NCI-H2081 (cell line): ENCODE measurements around the gene CTSV.
"Not testable (repeated sequence)": the region's sequence is repeated elsewhere in the genome, so short reads cannot be mapped to it uniquely, and the experiment has no call there.

Experiments
- DNase-seq, 2 experiments: peaks; one replicate each; lab custom pipeline; 2025; lab: John Stamatoyannopoulos, UW

The CTSV gene

GRCh38 chr9:97041898-97042297 lies 3.0 kb upstream of the CTSV start:
- no peak for DNase-seq

GRCh38 chr9:97039514-97039860 lies 545 bp upstream of the CTSV start:
- DNase-seq: peak; percentile 27 to 48

GRCh38 chr9:97023505-97023904 lies 15.4 kb downstream of the CTSV start:
- not testable (repeated sequence) for DNase-seq

DNA sequence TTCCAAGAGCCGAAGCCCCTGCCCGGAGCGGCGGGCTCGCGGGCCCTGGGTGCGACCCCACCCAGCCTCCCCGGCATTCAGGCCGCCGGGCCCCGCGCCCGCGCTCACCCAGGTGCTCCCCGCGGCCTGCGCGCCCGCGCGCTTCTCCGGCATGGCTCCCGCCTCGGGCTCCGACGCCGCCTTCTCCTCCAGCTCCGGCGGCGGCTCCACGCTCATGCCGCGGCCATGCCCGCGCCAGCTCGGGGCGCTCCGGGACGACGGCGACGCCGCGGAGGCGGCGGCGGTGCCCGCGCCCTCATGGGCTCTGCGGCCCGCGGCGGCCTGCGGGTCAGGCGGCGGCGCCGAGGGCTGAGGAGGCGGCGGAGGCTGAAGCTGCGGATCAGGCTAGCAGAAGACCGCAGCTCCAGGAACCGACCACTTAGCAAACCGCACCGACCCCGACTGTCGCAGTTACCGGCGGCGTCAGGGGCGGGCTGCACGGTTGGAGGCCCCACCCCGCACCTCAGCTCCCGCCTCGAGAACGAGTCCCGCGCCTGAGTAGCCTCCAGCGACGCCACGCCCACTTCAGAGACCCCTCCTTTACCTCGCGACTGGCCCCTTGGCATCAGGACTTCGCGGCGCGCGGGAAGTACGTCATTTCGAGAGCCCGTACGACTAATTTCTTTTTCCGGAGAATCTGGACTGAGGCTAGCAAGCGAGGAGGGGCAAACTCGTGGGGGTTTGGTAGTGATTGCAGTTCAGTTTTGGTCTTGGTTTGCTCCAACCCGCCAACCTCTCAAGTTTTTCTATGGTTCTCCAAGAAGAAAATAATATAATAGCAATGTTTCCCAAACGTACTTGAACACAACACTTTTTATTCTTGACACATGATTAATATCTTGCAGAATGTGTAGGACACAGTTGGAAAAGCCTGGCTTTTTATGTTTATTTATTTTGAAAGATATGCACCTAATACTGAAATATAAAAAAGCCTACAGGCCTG lies 25.5 kb downstream of the CTSV start:
- DNase-seq: peak; percentile 66 to 78

DNA sequence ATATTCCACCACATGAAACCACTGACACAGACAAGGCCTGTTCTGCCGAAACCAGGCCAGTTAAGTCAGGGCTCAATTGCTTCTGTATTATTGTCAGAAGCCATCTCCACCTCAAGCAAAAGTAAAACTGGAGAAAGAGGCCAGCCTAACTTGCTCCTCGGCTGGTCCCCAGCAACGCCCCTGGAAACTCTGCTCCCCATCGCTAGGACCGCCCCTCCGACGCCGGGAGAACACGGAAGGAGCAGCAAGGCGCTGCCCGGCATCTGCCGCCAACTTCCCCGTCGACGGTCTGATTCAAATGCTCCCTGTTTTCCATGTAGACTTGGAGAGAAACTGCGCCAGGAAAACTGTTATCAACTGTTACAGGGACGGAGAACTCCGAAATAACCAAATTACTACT lies 26.3 kb downstream of the CTSV start:
- DNase-seq: not testable (repeated sequence)

DNA sequence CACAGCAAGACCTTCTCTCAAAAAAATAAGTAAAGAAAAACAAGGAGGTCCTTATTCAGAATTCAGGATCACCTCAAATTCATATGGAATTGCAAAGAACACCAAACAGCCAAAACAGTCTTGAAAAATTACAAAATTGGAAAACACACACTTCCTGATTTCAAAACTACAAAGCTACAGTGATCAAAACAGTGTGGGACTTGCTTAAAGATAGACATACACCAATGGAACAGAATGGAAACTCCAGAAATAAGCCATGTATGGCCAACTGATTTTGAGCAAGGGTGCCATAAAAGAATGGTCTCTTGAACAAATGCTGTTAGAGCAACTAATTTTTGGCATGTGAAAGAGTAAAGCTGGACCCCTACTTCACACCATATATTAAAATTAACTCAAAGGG lies 36.7 kb downstream of the CTSV start:
- not testable (repeated sequence) for DNase-seq

DNA sequence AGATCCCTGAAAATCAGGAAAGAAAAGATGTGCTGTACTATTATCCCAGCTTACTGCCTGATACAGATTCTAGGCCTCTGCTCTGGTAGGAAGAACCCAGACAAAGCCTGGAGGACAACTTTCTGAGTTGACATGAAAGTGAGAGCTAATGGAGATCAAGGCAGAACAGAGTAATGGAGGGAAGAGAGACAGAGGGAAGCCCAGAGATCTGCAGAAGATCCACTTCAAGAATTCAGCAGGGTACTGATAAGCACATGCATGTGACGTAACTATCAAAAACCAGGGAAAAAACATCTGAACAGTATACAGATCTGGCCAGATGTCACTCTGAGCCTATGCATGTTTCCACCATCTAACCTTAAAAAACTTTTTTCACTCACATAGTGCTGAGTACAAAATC lies 37.6 kb downstream of the CTSV start:
- not testable (repeated sequence) for DNase-seq

DNA sequence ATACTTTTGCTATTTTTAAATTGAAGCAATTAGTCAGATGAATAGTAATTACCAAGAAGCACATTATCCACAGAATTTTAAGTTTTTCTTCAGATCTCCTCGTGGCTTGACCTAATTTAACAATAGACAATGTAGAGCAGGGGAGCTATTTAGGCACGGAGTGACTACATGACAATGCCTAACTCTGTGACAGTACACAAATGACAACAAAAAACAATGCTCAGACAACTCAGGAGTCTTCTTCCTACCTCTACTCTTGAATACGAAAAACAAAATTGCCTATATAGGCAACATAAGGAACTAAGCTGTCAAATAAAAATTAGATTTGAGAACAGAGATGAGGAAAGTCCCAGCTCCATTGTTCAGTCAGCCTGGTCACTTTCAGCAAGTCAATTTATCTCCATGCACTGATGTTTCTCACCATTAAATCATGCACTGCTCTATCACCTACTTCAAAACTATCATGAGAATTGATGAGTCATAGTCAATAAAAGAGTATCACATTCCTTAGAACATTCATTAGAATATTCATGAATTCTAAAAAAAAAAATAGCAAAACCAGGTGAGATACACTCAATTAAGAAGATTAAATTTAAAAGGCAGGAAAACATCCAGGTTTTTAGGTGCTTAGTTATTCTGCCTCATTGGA lies 38.7 kb downstream of the CTSV start:
- DNase-seq: not testable (repeated sequence)

- DNase-seq: not testable (repeated sequence)
Observed at GRCh38 chr9:96999733-97000132, 39.2 kb downstream of the CTSV start.

GRCh38 chr9:96997009-96997701 lies 41.8 kb downstream of the CTSV start:
- DNase-seq: not testable (repeated sequence)

- not testable (repeated sequence) for DNase-seq
Observed at GRCh38 chr9:96994531-96995016, 44.4 kb downstream of the CTSV start.

- not testable (repeated sequence) for DNase-seq
Observed at GRCh38 chr9:96992303-96992702, 46.6 kb downstream of the CTSV start.

GRCh38 chr9:96989747-96990318 lies 49.1 kb downstream of the CTSV start:
- not testable (repeated sequence) for DNase-seq

GRCh38 chr9:96984887-96985286 lies 54.1 kb downstream of the CTSV start:
- not testable (repeated sequence) for DNase-seq

- not testable (repeated sequence) for DNase-seq
Observed at GRCh38 chr9:96984139-96984538, 54.8 kb downstream of the CTSV start.

DNA sequence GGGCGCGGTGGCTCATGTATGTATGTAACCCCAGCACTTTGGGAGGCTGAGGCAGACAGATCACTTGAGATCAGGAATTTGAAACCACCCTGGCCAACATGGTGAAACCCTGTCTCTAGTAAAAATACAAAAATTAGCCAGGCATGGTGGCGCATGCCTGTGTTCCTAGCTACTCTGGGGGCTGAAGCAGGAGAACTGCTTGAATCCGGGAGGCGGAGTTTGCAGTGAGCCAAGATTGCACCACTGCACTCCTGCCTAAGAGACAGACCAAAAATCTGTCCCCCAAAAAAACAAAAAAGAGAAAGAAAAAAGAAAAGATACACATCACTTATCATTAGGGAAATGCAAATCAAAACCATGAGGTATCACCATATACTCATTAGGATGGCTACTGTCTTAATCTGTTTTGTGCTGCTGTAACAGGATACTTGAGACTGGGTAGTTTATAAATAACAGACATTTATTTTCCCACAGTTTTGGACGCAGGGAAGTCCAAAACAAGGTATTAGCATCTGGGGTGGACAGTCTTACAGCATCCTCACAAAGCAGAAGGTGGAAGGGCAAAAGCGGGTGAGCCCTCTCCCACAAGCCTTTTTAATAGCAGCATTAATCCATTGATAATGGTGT lies 55.3 kb downstream of the CTSV start:
- DNase-seq: not testable (repeated sequence)
